ENCODE measurements around the gene SLC22A16.

GRCh38 chr6:110418594-110418993 lies 57.8 kb downstream of the SLC22A16 start:
- TF ChIP-seq, protein P1, sequence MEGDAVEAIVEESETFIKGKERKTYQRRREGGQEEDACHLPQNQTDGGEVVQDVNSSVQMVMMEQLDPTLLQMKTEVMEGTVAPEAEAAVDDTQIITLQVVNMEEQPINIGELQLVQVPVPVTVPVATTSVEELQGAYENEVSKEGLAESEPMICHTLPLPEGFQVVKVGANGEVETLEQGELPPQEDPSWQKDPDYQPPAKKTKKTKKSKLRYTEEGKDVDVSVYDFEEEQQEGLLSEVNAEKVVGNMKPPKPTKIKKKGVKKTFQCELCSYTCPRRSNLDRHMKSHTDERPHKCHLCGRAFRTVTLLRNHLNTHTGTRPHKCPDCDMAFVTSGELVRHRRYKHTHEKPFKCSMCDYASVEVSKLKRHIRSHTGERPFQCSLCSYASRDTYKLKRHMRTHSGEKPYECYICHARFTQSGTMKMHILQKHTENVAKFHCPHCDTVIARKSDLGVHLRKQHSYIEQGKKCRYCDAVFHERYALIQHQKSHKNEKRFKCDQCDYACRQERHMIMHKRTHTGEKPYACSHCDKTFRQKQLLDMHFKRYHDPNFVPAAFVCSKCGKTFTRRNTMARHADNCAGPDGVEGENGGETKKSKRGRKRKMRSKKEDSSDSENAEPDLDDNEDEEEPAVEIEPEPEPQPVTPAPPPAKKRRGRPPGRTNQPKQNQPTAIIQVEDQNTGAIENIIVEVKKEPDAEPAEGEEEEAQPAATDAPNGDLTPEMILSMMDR (IDR thresholded peaks at IDR 0.05) = no peak
- no peak for TF ChIP-seq EP300 (IDR thresholded peaks at IDR 0.05)
